MM.1S (cell line): Measurements from ENCODE around the gene YDJC.

Experiments used
- DNase-seq: peaks from one replicate; pipeline ENCODE4 v3.0.0-alpha.2; 2015
- H2AFZ ChIP-seq: fragments of 300-600 bp; sonication (generic); 2 replicates; pipeline ENCODE4 v1.6.0; 2016; ENCODE audit warnings: antibody characterized with exemption, low read length
- H3F3A ChIP-seq: fragments of 300-600 bp; sonication (generic); 2 replicates; pipeline ENCODE4 v1.6.1; 2016; ENCODE audit warnings: mild to moderate bottlenecking, antibody characterized with exemption, low read length, moderate library complexity, mixed read lengths; ENCODE audit not compliant: insufficient read depth
- H3K27ac ChIP-seq: fragments of 300-600 bp; sonication (generic); 2 replicates; pipeline ENCODE4 v1.5.1; 2016; ENCODE audit warnings: mild to moderate bottlenecking, low read length
- H3K27me3 ChIP-seq: fragments of 300-600 bp; sonication (generic); replicated peaks from 2 replicates; pipeline ENCODE4 v1.6.0; 2016; ENCODE audit warnings: low read length; ENCODE audit not compliant: insufficient read depth
- H3K36me3 ChIP-seq: fragments of 300-600 bp; sonication (generic); replicated peaks from 2 replicates; pipeline ENCODE4 v1.6.1; 2016; ENCODE audit warnings: mild to moderate bottlenecking, low read length, mixed read lengths; ENCODE audit not compliant: insufficient read depth
- H3K4me1 ChIP-seq: fragments of 300-600 bp; sonication (generic); 2 replicates; pipeline ENCODE4 v1.6.1; 2016; ENCODE audit warnings: low read length, mixed read lengths
- H3K4me2 ChIP-seq: fragments of 300-600 bp; sonication (generic); 2 replicates; pipeline ENCODE4 v1.6.0; 2016; ENCODE audit warnings: low read depth, low read length
- H3K4me3 ChIP-seq: fragments of 300-600 bp; sonication (generic); 2 replicates; pipeline ENCODE4 v1.5.1; 2016; ENCODE audit warnings: low read length, mixed read lengths
- H3K79me2 ChIP-seq: fragments of 300-600 bp; sonication (generic); 2 replicates; pipeline ENCODE4 v1.6.1; 2016; ENCODE audit warnings: mixed run types, low read length, mixed read lengths
- H3K9ac ChIP-seq: fragments of 300-600 bp; sonication (generic); 2 replicates; pipeline ENCODE4 v1.6.1; 2016; ENCODE audit warnings: low read length, mixed read lengths
- H3K9me2 ChIP-seq: fragments of 300-600 bp; sonication (generic); replicated peaks from 2 replicates; pipeline ENCODE4 v1.6.1; 2016; ENCODE audit warnings: mild to moderate bottlenecking, low read length, mixed read lengths; ENCODE audit not compliant: insufficient read depth
- H3K9me3 ChIP-seq: fragments of 300-600 bp; sonication (generic); replicated peaks from 2 replicates; pipeline ENCODE4 v1.6.1; 2016; ENCODE audit warnings: mild to moderate bottlenecking, low read length, mixed read lengths; ENCODE audit not compliant: insufficient read depth
- H4K20me1 ChIP-seq: fragments of 300-600 bp; sonication (generic); 2 replicates; pipeline ENCODE4 v1.6.1; 2016; ENCODE audit warnings: mild to moderate bottlenecking, low read length, moderate library complexity, mixed read lengths; ENCODE audit not compliant: insufficient read depth
- CTCF ChIP-seq: fragments of 300-600 bp; sonication (generic); IDR thresholded peaks from 2 replicates; pipeline ENCODE4 v1.5.1; 2016; ENCODE audit warnings: antibody characterized with exemption, low read length, mixed read lengths
- EZH2 ChIP-seq: fragments of 300-600 bp; sonication (generic); optimal IDR thresholded peaks from 2 replicates; pipeline ENCODE3; 2017; ENCODE audit warnings: low read depth, mild to moderate bottlenecking, antibody characterized with exemption, low read length, mixed read lengths
- EZH2phosphoT487 ChIP-seq: fragments of 300-600 bp; sonication (generic); IDR thresholded peaks from 2 replicates; pipeline ENCODE4 v1.6.1; 2018; ENCODE audit warnings: antibody characterized with exemption, low read length

Gene YDJC

GRCh38 chr22:21635771-21636510 is 6.1 kb upstream of the YDJC start:
- H3K36me3 ChIP-seq = no peaks in the 10 kb centered on the region
- H3K27ac ChIP-seq = no peak overlapping the region
- H4K20me1 ChIP-seq = no peaks in the 10 kb centered on the region
- H2AFZ ChIP-seq = no peak overlapping the region
- no peaks in the 10 kb centered on the region for H3K79me2 ChIP-seq
- H3K9me3 ChIP-seq = no peaks in the 10 kb centered on the region
- no peaks in the 10 kb centered on the region for H3K9me2 ChIP-seq
- H3K4me1 ChIP-seq = no peaks in the 10 kb centered on the region
- no peak overlapping the region for H3K4me3 ChIP-seq
- DNase-seq = no peak
- TF ChIP-seq CTCF = no peak
- H3F3A ChIP-seq = no peaks in the 10 kb centered on the region
- H3K9ac ChIP-seq = no peak overlapping the region
- no peaks in the 10 kb centered on the region for H3K27me3 ChIP-seq
- H3K4me2 ChIP-seq = no peak overlapping the region

- Histone ChIP-seq H3K79me2 (no peaks in the 10 kb centered on the region), H3K9ac (no peak overlapping the region), H4K20me1 (no peaks in the 10 kb centered on the region), H3K4me1 (no peaks in the 10 kb centered on the region), H3K9me2 (no peaks in the 10 kb centered on the region), H3K9me3 (no peaks in the 10 kb centered on the region), H3F3A (no peaks in the 10 kb centered on the region), H3K4me2 (no peak overlapping the region), H3K27ac (no peak overlapping the region), H3K36me3 (no peaks in the 10 kb centered on the region), H2AFZ (no peak overlapping the region), H3K27me3 (no peaks in the 10 kb centered on the region), H3K4me3 (no peak overlapping the region)
- no peak for DNase-seq
- TF ChIP-seq CTCF = no peak
- no peak for TF ChIP-seq EZH2
- TF ChIP-seq EZH2phosphoT487 = no peak
Observed at GRCh38 chr22:21634844-21635243, 5.0 kb upstream of the YDJC start.

GRCh38 chr22:21634081-21634480 is 4.3 kb upstream of the YDJC start:
- H3K4me3 ChIP-seq = no peak overlapping the region
- no peaks in the 10 kb centered on the region for H3K36me3 ChIP-seq
- no peaks in the 10 kb centered on the region for H4K20me1 ChIP-seq
- H3K9ac ChIP-seq = no peak overlapping the region
- no peak overlapping the region for H2AFZ ChIP-seq
- DNase-seq = no peak
- H3K27ac ChIP-seq = no peak overlapping the region
- no peaks in the 10 kb centered on the region for H3K4me1 ChIP-seq
- TF ChIP-seq EZH2phosphoT487 (no peak), CTCF (no peak), EZH2 (no peak)
- peaks cover 8% of the 10 kb centered on the region for H3K79me2 ChIP-seq
- no peak overlapping the region for H3K4me2 ChIP-seq
- no peaks in the 10 kb centered on the region for H3F3A ChIP-seq
- H3K27me3 ChIP-seq = no peaks in the 10 kb centered on the region
- no peaks in the 10 kb centered on the region for H3K9me3 ChIP-seq
- H3K9me2 ChIP-seq = no peaks in the 10 kb centered on the region
